G401.6 (cell line): Measurements from ENCODE around the gene CLDN7.

ENCODE experiments used
- FAIRE-seq: peaks from 2 replicates; lab custom pipeline; 2012; peaks lifted over from hg19 to GRCh38; lab: Jason Lieb, UNC

Gene CLDN7, protein sequence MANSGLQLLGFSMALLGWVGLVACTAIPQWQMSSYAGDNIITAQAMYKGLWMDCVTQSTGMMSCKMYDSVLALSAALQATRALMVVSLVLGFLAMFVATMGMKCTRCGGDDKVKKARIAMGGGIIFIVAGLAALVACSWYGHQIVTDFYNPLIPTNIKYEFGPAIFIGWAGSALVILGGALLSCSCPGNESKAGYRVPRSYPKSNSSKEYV

DNA sequence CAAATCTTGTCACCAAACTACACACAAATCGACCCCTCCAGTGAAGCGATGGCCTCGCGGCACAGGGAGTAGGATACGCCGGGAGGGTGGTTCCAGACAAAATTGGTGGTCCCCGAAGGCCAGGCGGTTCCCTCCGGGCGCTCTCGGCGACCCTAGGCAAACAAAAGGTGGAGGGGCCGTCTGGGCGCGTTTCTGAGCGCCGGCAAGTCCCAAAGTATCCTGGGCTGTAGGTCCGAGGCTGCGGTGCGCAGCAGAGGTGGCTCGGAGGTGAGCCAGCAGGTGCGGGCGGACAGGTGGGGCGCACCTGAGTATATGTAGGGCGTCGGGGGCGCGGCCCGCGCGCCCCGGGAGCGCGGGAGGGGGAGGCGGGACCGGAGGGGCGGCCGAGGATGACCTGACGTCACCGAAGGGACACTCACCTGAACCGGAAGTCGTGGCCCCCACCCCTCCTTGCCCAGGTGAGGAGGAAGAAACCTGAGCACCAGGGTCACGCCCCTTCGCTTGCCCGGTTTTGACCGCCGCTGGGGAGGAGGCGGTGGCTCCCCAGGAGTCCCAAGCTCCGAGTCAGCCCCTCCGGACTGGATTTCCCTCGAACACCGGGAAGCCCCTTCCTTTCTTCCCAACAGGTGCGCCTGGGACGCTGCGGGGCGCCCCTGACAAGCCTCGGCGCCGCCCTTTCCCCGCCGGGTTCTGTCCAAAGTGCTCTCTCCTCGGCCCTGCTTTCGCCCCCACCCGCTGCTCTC is at the start of gene CLDN7:
Gene CLDN7 (minus strand): TSS at position 287 of the 743 bp plus-strand sequence. CDS start 435 bp downstream, outside the sequence.
- no peak for FAIRE-seq

DNA sequence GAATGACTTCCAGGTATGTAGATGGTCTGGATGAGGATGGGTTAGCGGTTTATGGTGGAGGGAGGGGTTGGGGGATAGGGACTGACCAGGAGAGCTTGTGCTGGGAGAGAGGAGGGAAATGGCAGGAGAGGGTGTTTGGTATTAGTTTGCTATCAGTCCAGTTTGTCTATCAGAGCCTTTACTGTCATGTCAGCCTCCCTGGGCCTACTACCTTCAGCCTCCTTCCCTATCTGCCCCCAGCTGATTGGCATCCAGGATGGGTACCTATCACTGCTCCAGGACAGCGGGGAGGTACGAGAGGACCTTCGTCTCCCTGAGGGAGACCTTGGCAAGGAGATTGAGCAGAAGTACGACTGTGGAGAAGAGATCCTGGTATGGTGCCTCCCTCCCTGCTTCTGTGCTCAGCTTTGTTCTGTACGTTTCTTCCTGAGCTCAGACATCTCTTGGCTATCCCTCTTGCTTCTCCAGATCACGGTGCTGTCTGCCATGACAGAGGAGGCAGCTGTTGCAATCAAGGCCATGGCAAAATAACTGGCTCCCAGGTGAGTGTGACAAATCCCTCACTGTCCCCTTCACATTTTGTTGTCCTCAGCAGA is 48.9 kb upstream of the CLDN7 start:
- no peak for FAIRE-seq

DNA sequence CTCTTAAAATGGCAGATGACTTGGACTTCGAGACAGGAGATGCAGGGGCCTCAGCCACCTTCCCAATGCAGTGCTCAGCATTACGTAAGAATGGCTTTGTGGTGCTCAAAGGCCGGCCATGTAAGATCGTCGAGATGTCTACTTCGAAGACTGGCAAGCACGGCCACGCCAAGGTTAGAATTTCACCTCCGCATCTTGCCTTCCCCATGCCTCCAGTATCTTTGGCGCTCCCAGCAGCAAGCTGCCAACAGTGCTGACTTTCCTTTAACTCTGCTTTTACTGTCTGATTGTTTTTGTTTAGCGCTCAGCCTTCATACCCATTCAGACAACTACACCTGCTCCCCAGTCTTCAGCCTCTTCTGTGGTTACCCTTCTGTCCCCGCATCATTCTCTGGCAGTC is 47.4 kb upstream of the CLDN7 start:
- FAIRE-seq: no peak

DNA sequence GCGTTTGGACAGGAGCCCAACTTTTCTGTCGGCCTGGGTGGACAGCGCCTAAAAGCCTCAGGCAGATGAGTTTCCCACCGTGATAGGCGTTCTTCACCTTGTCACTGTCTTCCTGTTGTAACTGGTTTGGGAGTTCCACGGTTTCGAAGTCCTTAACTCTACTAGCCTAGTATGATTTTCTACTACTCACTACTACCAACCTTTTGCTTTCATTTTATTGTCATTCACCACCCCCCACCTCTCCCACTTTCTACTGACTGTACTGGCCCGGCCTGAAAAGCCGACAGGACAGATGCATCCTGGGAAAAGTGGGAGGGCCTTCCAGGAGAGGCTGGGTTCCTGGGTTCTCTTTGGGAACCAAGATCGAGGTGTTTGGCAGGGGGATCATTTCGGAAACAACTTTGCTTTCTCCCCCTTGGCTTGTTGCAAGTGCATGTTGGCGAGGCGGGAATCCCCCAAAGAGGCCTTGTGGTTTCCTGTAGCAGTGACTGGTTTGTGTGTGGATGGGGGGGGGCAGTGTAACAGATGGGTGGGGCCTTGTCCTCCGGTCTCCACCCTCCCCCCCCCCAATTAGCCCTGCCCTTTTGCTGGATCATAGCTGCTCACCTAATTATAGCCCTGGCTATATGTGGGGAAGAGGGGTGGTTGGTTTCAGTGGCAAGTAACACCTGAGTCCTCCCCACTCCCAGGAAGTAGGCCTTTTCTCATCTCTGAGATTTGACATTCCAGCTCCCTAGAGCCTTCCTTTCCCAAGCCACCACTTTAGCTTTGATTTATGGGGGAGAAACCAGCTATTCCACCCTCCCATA is 46.6 kb upstream of the CLDN7 start:
- FAIRE-seq: peak; percentile 63

DNA sequence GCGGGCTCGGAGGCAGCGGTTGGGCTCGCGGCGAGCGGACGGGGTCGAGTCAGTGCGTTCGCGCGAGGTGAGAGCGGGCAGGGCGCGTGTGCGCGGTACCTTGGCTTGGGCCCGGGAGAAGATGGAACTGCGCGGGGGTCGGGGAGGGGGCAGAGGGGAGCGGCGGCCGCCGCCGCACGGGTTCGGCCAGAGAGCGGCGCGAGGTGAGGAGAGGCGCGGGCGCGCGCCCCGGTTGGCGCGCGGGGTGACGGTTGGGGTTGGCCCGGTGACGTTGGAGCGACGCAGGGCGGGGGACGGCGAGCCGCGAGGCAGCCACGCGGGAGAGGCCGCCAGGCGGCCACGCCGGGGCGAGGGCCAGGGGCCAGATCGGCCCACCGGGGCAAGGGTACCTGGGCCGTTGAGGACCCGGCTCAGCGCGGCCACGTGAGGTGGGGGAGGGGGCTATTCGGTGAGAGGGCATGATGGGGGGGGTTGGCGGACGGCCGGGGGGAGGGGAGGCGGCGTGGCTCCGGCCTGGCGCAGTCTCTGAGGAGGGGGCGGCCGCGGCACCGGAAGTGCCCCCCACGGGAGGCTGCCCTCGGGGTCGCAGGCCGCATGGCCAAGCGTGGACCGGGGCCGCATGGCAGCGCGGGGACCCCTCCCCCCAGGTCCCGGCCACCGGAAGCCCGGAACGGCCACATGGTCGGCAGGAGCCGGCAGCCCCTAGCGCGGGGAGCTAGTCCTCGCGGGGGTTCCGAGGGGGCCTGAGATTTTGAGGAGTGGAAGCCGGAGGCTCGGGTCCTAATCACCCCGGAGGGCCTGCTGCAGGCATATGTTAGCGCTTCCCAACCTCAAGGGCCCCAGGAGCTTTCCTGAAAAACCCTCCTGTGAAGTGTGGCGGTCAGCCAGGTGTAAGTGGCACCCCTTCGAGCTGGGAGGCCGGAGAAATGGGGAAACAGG is 45.7 kb upstream of the CLDN7 start:
- no peak for FAIRE-seq

DNA sequence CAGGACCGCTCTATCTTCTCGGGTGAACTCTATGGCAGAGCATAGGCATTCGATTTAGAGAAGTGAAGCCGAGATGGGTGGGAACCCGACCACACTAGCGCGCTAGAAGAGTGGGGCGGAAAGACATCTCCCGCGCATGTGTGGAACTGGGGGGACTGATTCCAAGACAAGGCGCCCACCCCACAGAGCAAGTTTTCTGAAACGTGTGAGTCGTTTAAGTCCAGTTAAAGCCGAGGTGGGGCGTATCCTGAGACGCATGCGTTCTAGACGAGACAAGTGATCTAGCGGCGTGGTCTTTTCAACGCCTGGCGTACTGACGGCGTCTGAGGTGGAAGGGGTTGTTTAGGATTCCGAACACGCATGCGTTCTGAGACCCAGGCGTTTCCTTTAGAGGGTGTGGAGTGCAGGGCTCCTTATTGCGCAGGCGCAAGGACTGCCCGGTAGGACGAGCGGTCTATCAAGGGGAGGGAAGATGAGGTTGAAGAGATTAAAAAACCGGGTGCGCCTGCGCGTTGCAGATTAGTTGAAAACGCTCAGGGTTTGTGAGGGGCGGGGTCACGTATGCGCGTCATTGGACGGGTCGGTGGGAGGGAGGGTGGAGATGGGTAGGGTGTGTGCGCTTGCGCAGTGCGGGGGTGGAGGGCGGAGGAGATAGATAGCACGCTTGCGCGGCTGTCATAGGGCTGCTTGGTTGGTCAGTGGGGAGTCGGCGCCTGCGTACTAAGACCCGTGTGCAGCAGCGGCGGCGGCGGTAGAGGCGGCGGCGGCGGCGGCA is 44.8 kb upstream of the CLDN7 start, which contains the start of gene EIF5A:
Gene EIF5A (plus strand): TSS at position 718 of the 775 bp plus-strand sequence. CDS start 2,008 bp downstream, outside the sequence.
- FAIRE-seq: peak; percentile 100

DNA sequence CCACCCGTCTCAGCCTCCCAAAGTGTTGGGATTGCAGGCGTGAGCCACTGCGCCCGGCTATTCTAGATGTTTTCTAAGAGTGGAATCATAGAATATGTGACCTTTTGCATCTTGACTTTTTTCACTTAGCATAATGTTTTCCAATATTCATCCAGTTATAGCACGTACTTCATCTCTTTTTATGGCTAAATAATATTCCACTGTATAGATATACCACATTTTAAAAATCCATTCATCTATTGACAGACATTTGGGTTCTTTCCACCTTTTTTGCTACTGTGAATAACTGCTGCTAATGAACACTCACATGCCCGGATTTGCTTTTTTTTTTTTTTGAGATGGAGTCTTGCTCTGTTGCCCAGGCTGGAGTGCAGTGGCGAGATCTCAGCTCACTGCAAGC is 41.9 kb upstream of the CLDN7 start:
- FAIRE-seq: no peak

DNA sequence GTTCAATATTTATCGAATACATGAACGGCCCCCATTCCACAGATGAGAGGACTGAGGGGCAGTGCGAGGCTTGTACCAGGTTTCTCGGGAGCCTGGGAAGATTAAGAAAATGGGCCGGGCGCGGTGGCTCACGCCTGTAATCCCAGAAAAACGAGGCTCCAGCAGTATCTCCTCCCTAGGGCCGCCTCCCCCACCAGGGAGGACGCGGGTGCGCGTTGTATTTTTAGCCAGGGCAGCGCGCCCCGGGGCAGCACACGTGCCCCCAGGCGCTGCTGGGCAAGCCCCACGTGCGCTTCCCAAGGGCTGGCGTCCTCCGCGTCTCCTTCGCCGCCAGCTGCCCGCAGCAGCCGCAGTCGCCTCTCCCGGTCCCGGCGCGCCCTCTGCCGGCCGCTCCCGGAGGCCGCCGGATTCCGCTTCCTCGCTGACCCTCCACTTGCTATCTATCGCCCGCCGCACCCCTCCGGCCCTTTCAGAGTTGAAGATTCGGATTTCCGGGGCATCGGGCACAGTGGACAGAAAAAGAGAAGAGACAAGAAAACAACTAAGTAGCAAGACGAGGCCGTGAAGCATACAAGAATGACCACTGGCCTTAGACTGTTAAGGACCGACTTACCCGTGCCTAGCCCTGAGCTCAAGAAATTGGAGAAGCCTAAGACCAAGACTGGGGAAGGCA is 34.0 kb upstream of the CLDN7 start:
- FAIRE-seq: no peak

DNA sequence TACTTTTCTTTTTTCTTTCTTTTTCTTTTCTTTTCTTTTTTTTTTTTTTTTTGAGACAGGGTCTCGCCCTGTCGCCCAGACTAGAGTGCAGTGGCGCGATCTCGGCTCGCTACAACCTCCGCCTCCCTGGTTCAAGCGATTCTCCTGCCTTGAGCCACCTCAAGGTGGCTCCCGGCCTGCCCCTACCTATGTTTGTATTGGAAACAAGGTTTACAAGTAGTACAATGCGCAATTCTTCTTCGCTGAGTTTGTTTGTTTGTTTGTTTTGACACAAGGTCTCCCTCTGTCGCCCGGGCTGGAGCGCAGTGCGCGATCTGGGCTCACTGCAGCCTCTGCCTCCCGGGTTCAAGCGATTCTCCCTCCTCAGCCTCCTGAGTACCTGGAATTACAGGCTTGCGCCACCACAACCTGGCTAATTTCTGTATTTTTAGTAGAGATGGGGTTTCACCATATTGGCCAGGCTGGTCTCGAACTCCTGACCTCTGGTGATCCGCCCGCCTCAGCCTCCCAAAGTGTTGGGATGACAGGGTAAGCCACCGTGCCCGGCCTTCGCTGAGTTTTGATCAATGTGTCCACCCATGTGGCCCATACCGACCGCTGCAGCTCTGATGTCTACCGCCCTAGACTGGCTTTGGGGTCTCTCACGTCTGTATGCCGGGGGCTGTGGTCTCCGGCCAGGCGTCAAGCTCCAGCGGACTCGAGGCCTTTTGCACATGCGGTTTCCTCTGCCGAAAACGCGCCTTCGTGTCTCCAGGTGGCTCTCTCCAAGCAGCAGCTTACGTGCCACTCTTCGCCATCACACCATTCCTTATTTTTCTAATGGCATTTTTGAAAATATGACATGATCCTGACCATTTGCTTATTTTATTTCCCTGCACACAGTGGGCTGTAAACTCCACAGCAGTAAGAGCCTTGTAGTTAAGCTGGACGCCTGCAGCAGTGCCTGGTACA is 33.2 kb upstream of the CLDN7 start:
- FAIRE-seq: no peak

DNA sequence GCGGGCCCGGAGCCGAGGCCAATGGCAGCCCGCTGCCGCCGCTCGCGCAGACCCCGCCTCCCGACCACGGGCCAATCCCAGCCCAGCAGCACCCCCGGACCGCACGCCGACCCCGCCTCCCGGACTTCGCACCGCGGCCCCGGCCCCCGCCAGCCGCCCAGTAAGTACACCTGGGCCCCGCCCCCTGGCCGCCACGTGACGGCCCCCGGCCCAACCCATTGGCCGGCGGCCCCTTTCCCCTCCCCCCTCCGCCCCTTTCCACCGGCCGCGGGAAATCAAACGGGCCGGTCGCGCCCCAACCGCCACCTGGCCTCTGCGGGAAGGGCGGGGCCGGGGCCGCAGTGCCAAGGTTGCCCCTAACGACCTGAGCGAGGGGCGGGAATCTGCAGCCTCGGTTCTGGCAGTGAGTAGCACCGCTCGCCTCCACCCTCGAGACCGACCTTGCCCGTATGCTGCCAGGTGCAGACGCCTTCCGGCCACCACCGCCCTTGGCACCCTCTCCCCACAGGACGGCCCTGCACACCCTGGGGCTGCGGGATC is 32.4 kb upstream of the CLDN7 start, which contains the start of gene YBX2:
Gene YBX2 (minus strand): TSS at position 26 of the 540 bp plus-strand sequence. CDS start 139 bp downstream, outside the sequence.
- no peak for FAIRE-seq

DNA sequence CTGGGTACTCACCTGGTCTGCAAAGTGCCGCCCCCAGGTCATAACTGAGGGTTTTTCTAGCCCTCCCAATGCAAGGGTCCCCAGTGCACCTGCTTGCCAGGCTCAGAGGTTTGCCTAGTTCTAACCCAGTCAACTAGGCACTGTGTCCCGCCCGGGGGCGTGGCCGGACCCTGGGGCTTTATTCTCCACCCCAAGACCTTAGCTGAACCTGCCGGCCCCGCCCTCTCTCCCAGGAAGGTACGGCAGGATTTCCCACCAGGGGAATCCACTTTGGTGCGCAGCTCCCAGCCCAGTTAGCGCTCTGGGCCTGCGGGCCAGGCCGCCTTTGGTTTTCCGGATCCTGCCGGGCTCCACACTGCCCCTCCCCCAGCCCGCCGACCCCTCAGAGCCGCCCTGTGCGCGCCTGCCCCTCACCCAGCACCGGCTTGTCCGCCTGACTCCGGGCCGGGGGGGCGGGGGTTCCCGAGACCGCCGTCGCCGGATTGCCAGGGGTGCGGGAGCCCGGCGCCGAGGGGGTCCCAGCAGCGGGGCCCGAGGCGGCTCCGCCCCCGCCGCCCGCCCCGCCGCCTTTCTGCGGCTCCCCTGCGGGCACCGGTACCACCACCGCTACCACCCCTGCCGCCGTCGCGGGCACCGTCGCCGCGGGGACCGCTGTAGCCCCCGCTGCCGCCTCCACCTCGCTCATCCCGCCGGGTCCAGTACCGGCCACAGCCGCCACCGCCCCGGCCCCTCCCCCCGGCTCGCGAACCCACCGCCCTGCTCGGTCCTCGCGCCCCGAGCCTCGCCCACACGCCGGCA is 31.7 kb upstream of the CLDN7 start:
- no peak for FAIRE-seq

DNA sequence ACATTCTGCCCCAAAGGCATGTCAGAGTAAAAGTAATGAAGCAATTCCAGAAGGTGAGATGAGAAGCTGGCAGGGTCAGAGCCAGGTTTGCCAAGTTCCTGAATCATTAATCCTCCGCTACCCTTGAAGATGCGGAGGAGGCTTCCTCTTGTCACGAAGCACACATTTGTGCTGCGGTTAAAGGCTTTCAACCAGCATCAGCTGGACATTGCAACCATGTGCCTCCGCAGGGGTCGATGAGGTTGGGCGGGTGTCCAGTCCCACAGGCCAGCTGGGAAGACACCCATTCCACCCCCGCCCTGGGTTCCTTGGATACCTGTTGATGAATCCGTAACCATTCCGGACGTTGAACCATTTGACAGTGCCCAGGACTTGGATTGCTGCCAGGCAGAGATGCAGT is 30.9 kb upstream of the CLDN7 start:
- no peak for FAIRE-seq

DNA sequence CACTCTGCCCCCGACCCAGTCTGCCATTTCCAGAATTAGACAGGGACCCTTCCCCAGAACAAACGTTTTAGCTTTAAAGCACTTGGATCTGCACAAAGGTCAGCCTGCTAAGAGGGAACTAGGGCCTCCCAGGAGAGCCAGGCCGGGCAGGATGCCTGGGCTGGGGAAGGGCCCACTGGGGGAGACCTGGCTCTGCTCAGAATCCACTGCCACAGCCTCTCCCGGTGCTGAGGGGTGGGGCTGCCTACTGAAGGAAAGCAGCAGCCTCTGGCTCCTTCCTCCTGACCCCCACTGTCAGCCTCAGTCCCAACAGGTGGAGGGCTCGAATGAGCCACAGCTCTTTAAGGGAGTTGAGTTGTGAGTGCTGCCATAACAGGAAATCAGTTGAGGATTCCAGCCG is 30.5 kb upstream of the CLDN7 start:
- no peak for FAIRE-seq

DNA sequence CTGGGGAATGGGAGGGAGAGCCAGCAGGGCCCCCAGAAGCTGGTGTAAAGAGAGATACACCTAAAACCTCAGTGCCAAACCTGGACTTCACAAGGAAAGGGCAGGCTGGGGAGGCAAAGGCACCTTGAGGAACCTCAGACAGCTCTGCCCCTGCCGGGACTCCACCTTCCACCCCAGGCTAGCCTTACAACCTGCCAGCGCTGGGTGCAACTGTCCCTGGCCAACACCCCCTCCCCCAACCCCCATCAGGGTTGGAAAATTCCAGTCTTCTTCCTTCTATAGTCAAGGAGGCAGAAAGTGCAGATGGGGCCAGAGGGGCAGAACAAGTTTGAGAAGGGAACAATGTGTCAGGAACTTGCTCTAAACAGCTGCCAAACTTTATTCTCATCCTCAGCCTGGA is 29.9 kb upstream of the CLDN7 start:
- no peak for FAIRE-seq

DNA sequence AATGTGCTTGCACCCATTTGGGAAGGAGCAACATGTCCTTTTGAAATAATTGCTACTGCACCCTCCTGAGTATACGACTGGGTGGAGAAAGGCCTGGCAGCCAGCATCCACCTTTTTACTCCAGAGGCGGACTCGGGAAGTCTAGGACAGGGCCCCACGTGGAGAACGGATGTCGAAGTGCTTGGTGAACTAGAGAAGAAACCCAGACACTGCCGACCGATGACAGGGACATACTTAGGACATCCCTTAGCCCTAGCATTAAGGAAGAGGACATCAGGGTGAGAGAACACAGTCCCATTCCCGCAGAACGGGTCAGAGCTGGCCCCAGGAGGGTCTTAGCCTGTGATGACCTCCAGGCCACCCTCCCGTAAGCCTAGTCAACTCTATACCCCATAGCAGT is 28.4 kb upstream of the CLDN7 start:
- no peak for FAIRE-seq

DNA sequence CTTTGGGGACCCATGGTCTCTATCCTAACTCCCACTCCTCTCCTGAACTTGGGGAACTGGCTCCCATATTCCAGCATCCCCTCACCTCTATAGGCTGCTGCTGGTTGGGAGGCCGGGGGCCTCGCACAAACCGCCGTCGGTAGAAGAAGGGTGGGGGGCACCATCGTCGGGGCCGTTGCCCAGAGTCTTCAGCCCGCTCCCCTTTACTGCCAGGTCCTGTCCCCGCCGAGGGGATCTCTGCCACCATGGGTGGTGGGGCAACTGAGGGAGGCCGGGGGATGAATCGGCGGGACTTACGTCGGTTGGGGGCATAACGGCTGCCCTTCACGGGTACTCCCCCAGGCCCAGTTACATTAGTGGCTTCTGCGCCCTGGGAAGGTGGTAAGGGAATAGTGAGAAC is 27.9 kb upstream of the CLDN7 start:
- no peak for FAIRE-seq

DNA sequence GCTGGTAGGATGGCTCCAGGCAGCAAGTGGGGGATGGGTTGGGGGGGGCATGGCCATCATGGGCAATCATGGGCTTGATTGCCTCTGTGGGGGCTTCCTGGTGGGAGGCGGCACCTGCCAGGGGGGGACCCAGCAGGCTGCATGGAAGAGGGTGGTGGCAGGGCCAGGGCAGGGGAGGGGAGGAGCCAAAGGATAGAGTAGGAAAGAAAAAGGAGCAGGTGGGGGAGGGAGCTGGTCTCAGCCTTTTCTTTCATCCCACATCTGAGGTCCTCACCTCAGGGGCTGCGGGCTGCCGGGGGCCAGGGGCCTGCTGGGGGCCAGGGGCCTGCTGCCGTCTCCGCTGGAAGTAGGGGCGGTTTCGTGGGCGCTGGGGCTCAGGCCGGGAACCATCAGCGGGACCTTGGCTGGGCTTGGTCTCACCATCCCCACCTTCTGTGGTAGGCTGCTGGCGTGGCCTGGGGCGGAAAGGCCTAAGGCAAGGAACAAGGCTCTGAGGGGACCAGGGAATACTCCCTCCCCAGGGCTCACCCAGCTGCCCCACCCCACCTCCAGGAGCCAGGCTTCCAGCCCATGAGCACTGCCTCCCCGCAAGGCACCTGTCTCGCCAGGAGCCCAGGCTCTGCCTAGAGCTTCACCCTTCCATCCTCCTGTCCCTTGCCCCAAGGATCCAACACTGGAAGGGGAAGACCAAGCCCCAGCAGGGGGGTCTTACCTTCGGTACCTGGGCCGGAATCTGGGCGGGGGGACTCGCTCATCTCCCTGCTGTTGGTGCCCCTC is 27.2 kb upstream of the CLDN7 start:
- FAIRE-seq: no peak
